ENCODE data around the gene BNIPL. TPM values are rescaled to one million over a fixed set of nuclear protein-coding genes. Genes with fewer than 3 reads are reported as not detected.

The BNIPL gene
- total RNA-seq, 1 donor from 2014 or later, result 0.79 TPM

GRCh38 chr1:151062741-151063371, 26.5 kb downstream of the BNIPL start:
- DNase-seq (ENCODE audit: low read depth, low spot score), result no peak
- Mint-ChIP-seq H3K4me1 (peaks cover 63% of the 10 kb centered on the region), H3K27me3 (ENCODE audit: low read depth) (no peaks in the 10 kb centered on the region), H3K27ac (ENCODE audit: unreplicated experiment) (no peak overlapping the region), H3K4me3 (peak overlapping the region; percentile 98), H3K9me3 (no peaks in the 10 kb centered on the region), H3K36me3 (ENCODE audit: low read depth) (peaks cover 21% of the 10 kb centered on the region)
- no peak for TF ChIP-seq CTCF (conservative IDR thresholded peaks at IDR 0.05)

- peaks cover 22% of the 10 kb centered on the region for H3K36me3 Mint-ChIP-seq (ENCODE audit: low read depth)
- DNase-seq (ENCODE audit: low read depth, low spot score), result no peak
- no peak overlapping the region for H3K27ac Mint-ChIP-seq (ENCODE audit: unreplicated experiment)
- H3K27me3 Mint-ChIP-seq (ENCODE audit: low read depth), result no peaks in the 10 kb centered on the region
- no peaks in the 10 kb centered on the region for H3K9me3 Mint-ChIP-seq
- peaks cover 54% of the 10 kb centered on the region for H3K4me1 Mint-ChIP-seq
- H3K4me3 Mint-ChIP-seq, result peak overlapping the region; percentile 76
- TF ChIP-seq CTCF (conservative IDR thresholded peaks at IDR 0.05), result no peak
Measured at GRCh38 chr1:151065089-151065645, 28.8 kb downstream of the BNIPL start.

GRCh38 chr1:151067185-151067584, 30.8 kb downstream of the BNIPL start:
- peaks cover 25% of the 10 kb centered on the region for H3K36me3 Mint-ChIP-seq (ENCODE audit: low read depth)
- H3K27ac Mint-ChIP-seq (ENCODE audit: unreplicated experiment), result peak overlapping the region; percentile 53
- peak overlapping the region; percentile 43 for H3K4me3 Mint-ChIP-seq
- peaks cover 53% of the 10 kb centered on the region for H3K4me1 Mint-ChIP-seq
- peaks cover 3% of the 10 kb centered on the region for H3K27me3 Mint-ChIP-seq (ENCODE audit: low read depth)
- no peak for DNase-seq (ENCODE audit: low read depth, low spot score)
- TF ChIP-seq CTCF (conservative IDR thresholded peaks at IDR 0.05), result no peak
- H3K9me3 Mint-ChIP-seq, result no peaks in the 10 kb centered on the region

GRCh38 chr1:151069103-151069486, 32.7 kb downstream of the BNIPL start:
- H3K4me3 Mint-ChIP-seq, result peak overlapping the region; percentile 70
- H3K9me3 Mint-ChIP-seq, result no peaks in the 10 kb centered on the region
- TF ChIP-seq CTCF (conservative IDR thresholded peaks at IDR 0.05), result no peak
- peak overlapping the region; percentile 37 for H3K27ac Mint-ChIP-seq (ENCODE audit: unreplicated experiment)
- H3K27me3 Mint-ChIP-seq (ENCODE audit: low read depth), result peaks cover 3% of the 10 kb centered on the region
- peaks cover 25% of the 10 kb centered on the region for H3K36me3 Mint-ChIP-seq (ENCODE audit: low read depth)
- DNase-seq (ENCODE audit: low read depth, low spot score), result no peak
- peaks cover 44% of the 10 kb centered on the region for H3K4me1 Mint-ChIP-seq

- Mint-ChIP-seq H3K4me1 (peaks cover 30% of the 10 kb centered on the region), H3K27me3 (ENCODE audit: low read depth) (peaks cover 3% of the 10 kb centered on the region), H3K4me3 (peak within 1 kb of the TSS; percentile 93), H3K9me3 (no peaks in the 10 kb centered on the region), H3K27ac (ENCODE audit: unreplicated experiment) (peak within 1 kb of the TSS; percentile 100), H3K36me3 (ENCODE audit: low read depth) (peaks cover 15% of the 10 kb centered on the region)
- peak; percentile 98 for TF ChIP-seq CTCF (conservative IDR thresholded peaks at IDR 0.05)
- peak; percentile 88 for DNase-seq (ENCODE audit: low read depth, low spot score)
Measured at GRCh38 chr1:151070474-151071276, 34.3 kb downstream of the BNIPL start, which contains the start of gene GABPB2. Gene GABPB2 (plus strand): TSS chr1:151070761. CDS start chr1:151088190, 17,429 bp downstream.
